ENCODE data around the gene SLC6A6. TPM values are rescaled to one million over a fixed set of nuclear protein-coding genes. Genes with fewer than 3 reads are reported as not detected.

Gene SLC6A6
- total and polyA plus RNA-seq, 2 experiments from 2014 or later = 27.5 to 150 TPM

DNA sequence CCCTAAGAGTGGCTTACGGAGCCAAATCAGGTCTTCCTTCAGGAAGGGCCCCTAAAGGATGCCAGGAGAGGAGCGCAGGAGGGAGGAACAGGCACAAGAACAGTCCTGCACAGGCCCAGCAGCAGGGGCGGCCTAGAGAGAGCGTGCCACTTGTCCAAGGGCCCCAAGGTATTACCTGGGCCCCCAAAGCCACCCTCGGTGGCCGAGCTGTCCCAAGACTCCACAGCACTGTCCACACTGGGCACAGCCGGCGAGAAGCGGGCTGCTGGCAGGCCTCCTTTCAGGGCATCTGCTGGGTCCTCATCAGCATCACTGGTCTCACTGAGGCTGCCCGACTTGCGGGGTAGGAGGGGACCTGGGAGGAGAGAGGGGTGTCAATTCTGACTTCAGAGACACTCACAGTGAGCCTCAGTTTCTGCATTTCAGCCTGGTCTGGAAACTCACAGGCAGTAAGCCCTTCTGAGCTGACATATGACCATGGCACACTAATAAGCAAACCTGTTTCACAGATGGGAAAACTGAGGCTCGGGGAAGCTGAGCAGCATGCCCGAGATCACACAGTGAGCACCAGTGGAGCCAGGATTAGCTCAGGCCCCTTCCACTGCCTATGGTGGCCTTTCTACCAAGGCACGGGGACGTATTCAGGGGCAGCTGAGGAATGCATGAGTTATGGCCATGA lies 104.4 kb downstream of the SLC6A6 start:
- no peak overlapping the region for H3K4me3 Mint-ChIP-seq
- Histone ChIP-seq H3K4me3 (no peak overlapping the region), H3K79me2 (replicated peaks; ENCODE audit: insufficient read depth) (no peaks in the 10 kb centered on the region), H3K4me1 (ENCODE audit: insufficient read depth) (peaks cover 4% of the 10 kb centered on the region; the same call in 1 of the 2 replicates), H3K4me2 (no peak overlapping the region), H2AFZ (no peak overlapping the region), H3K9me2 (ENCODE audit: insufficient read depth) (no peaks in the 10 kb centered on the region), H4K20me1 (replicated peaks; ENCODE audit: insufficient read depth) (no peaks in the 10 kb centered on the region), H3K27me3 (ENCODE audit: insufficient read depth) (no peaks in the 10 kb centered on the region), H3F3A (replicated peaks; ENCODE audit: low read depth) (no peaks in the 10 kb centered on the region), H3K27ac (ENCODE audit: low read depth) (no peak overlapping the region), H3K36me3 (ENCODE audit: insufficient read depth) (peaks cover 6% of the 10 kb centered on the region; the same call in 1 of the 2 replicates)
- DNase-seq (ENCODE audit: low spot score) = no peak
- peaks cover 7% of the 10 kb centered on the region for H3K36me3 Mint-ChIP-seq (ENCODE audit: low read depth)
- H3K9me3 Mint-ChIP-seq = peaks cover 14% of the 10 kb centered on the region
- TF ChIP-seq, protein P1, sequence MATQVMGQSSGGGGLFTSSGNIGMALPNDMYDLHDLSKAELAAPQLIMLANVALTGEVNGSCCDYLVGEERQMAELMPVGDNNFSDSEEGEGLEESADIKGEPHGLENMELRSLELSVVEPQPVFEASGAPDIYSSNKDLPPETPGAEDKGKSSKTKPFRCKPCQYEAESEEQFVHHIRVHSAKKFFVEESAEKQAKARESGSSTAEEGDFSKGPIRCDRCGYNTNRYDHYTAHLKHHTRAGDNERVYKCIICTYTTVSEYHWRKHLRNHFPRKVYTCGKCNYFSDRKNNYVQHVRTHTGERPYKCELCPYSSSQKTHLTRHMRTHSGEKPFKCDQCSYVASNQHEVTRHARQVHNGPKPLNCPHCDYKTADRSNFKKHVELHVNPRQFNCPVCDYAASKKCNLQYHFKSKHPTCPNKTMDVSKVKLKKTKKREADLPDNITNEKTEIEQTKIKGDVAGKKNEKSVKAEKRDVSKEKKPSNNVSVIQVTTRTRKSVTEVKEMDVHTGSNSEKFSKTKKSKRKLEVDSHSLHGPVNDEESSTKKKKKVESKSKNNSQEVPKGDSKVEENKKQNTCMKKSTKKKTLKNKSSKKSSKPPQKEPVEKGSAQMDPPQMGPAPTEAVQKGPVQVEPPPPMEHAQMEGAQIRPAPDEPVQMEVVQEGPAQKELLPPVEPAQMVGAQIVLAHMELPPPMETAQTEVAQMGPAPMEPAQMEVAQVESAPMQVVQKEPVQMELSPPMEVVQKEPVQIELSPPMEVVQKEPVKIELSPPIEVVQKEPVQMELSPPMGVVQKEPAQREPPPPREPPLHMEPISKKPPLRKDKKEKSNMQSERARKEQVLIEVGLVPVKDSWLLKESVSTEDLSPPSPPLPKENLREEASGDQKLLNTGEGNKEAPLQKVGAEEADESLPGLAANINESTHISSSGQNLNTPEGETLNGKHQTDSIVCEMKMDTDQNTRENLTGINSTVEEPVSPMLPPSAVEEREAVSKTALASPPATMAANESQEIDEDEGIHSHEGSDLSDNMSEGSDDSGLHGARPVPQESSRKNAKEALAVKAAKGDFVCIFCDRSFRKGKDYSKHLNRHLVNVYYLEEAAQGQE (IDR thresholded peaks at IDR 0.05; ENCODE audit: unreplicated experiment) = no peak
- TF ChIP-seq JUNB (IDR thresholded peaks at IDR 0.05; ENCODE audit: unreplicated experiment) (no peak), ZNF331 (CRISPR knock-in tag; IDR thresholded peaks at IDR 0.05; ENCODE audit: low read depth) (no peak), CREB1 (CRISPR knock-in tag; IDR thresholded peaks at IDR 0.05; ENCODE audit: low read depth) (no peak), NANOG (IDR thresholded peaks at IDR 0.05; ENCODE audit: borderline replicate concordance) (no peak)
- ATAC-seq = no peak
- H3K27me3 Mint-ChIP-seq (ENCODE audit: insufficient read depth, low read depth, poor library complexity) = peaks cover 10% of the 10 kb centered on the region
- H3K4me1 Mint-ChIP-seq = peaks cover 4% of the 10 kb centered on the region
- H3K27ac Mint-ChIP-seq = no peak overlapping the region

DNA sequence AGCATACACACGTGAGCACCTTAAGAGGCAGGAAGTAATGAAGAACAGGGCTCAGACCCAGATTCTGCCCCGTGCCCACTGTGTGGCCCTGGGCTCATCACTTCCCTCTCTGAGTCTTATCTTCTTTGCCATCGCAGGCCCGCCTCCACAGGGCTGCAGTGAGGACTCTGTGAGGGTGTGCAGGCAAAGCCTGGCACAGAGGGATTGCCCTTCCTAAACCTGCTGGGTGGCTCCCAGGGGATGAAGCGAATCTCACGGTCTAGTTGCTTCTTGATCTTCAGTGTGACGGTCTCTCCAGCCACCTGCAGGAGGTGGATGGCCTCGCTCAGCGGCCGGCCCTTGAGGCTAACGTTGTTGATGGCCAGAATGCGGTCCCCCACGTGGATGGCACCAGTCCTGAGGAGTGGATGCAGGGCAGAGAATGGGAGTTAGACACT lies 104.9 kb downstream of the SLC6A6 start:
- no peak overlapping the region for H3K4me3 Mint-ChIP-seq

More for the DNA sequence above, 104.9 kb downstream of the SLC6A6 start:
- TF ChIP-seq JUNB (IDR thresholded peaks at IDR 0.05; ENCODE audit: unreplicated experiment) (no peak), STAT1 (IDR thresholded peaks at IDR 0.05; ENCODE audit: unreplicated experiment) (no peak)
- TF ChIP-seq, protein P2, sequence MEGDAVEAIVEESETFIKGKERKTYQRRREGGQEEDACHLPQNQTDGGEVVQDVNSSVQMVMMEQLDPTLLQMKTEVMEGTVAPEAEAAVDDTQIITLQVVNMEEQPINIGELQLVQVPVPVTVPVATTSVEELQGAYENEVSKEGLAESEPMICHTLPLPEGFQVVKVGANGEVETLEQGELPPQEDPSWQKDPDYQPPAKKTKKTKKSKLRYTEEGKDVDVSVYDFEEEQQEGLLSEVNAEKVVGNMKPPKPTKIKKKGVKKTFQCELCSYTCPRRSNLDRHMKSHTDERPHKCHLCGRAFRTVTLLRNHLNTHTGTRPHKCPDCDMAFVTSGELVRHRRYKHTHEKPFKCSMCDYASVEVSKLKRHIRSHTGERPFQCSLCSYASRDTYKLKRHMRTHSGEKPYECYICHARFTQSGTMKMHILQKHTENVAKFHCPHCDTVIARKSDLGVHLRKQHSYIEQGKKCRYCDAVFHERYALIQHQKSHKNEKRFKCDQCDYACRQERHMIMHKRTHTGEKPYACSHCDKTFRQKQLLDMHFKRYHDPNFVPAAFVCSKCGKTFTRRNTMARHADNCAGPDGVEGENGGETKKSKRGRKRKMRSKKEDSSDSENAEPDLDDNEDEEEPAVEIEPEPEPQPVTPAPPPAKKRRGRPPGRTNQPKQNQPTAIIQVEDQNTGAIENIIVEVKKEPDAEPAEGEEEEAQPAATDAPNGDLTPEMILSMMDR (conservative IDR thresholded peaks at IDR 0.05; ENCODE audit: low read depth in 2 of 2) = peak in 1 of 2 experiments; percentile 34; a peak in 2 of 4 replicates
- Histone ChIP-seq H3K4me1 (ENCODE audit: insufficient read depth) (peaks cover 4% of the 10 kb centered on the region; the same call in 1 of the 2 replicates), H2AFZ (no peak overlapping the region), H3K4me3 (no peak overlapping the region), H3K27ac (ENCODE audit: low read depth) (no peak overlapping the region), H3F3A (replicated peaks; ENCODE audit: low read depth) (no peaks in the 10 kb centered on the region), H3K4me2 (no peak overlapping the region), H3K36me3 (ENCODE audit: insufficient read depth) (peaks cover 6% of the 10 kb centered on the region; the same call in 1 of the 2 replicates), H3K79me2 (replicated peaks; ENCODE audit: insufficient read depth) (no peaks in the 10 kb centered on the region), H3K9me2 (ENCODE audit: insufficient read depth) (no peaks in the 10 kb centered on the region), H4K20me1 (replicated peaks; ENCODE audit: insufficient read depth) (no peaks in the 10 kb centered on the region), H3K27me3 (ENCODE audit: insufficient read depth) (no peaks in the 10 kb centered on the region)
- ATAC-seq (no peak), DNase-seq (ENCODE audit: low spot score) (no peak)
- Mint-ChIP-seq H3K36me3 (ENCODE audit: low read depth) (peaks cover 7% of the 10 kb centered on the region), H3K27me3 (ENCODE audit: insufficient read depth, low read depth, poor library complexity) (peaks cover 11% of the 10 kb centered on the region), H3K27ac (no peak overlapping the region), H3K4me1 (peaks cover 7% of the 10 kb centered on the region), H3K9me3 (peaks cover 9% of the 10 kb centered on the region)

Measured in GM23338 (cell line).